Erythroblast (primary cell): Measurements from ENCODE around the gene CELA1.

Experiments used
- GATA1 ChIP-seq: IDR thresholded peaks from 2 replicates; pipeline ENCODE4 v1.6.1; 2011; ENCODE audit warnings: low read depth, mild to moderate bottlenecking, control low read depth, low read length, moderate library complexity
- POLR2A ChIP-seq: IDR thresholded peaks from 2 replicates; pipeline ENCODE4 v1.6.1; 2011; ENCODE audit warnings: mild to moderate bottlenecking, low read length

GRCh38 chr12:51334764-51335163 is 11.7 kb downstream of the CELA1 start:
- TF ChIP-seq POLR2A (no peak), GATA1 (no peak)
